Sciatic nerve (tissue), 2 donors: ENCODE measurements around the gene ISL2. TPM values are rescaled to one million over a fixed set of nuclear protein-coding genes. Genes with fewer than 3 reads are reported as not detected.
A peak's percentile ranks its signal among the peaks of the same experiment; 100 is the strongest.

ENCODE experiments used
- ATAC-seq: fragments of 200-7000 bp; cut with Tn5 transposase; one replicate; pipeline ENCODE4 v1.9.1; 2020; ENCODE audit warnings: mild to moderate bottlenecking, moderate library complexity
- DNase-seq: peaks from one replicate; pipeline ENCODE4 v3.0.0-alpha.2; 2020; ENCODE audit warnings: low spot score
- intact Hi-C: fragments of 100-400 bp; cut with DNase I; formaldehyde crosslinking; loops from one replicate; pipeline ENCODE4 v1.14.2; 2022
- total RNA-seq: library from RNA; stranded (reverse); fragmentation: NEBNext Ultra II Directional; extraction: Animal tissue kit (Norgen Biotek cat#: 25700); gene quantifications from one replicate; pipeline ENCODE4 v1.2.1, GENCODE V29; 2021
- donor health status: DM: no; HTN: no; CAD: no.
- donor health status: DM: no; HTN: no; CAD: no.

Gene ISL2
- total RNA-seq, 1 donor from 2014 or later = 0.31 TPM

GRCh38 chr15:76340198-76340802, 3.7 kb downstream of the ISL2 start:
- no peak for DNase-seq
- intact Hi-C loops = no loop called here
- peak; percentile 5 for ATAC-seq

- intact Hi-C loops = no loop called here
- DNase-seq (no peak), ATAC-seq (peak; percentile 15)
Observed at GRCh38 chr15:76340803-76341365, 4.3 kb downstream of the ISL2 start.

GRCh38 chr15:76341366-76342057, 4.9 kb downstream of the ISL2 start:
- DNase-seq (no peak), ATAC-seq (peak; percentile 14)
- intact Hi-C loops = no loop called here

GRCh38 chr15:76342058-76342381, 5.4 kb downstream of the ISL2 start:
- intact Hi-C loops = no loop called here
- ATAC-seq (no peak), DNase-seq (no peak)

GRCh38 chr15:76342382-76343201, 6.0 kb downstream of the ISL2 start:
- DNase-seq = no peak
- no peak for ATAC-seq
- intact Hi-C loops = no loop called here

- ATAC-seq (no peak), DNase-seq (no peak)
- intact Hi-C loops = no loop called here
Observed at GRCh38 chr15:76343313-76343996, 6.9 kb downstream of the ISL2 start.

- intact Hi-C loops = no loop called here
- DNase-seq (no peak), ATAC-seq (no peak)
Observed at GRCh38 chr15:76344893-76345582, 8.5 kb downstream of the ISL2 start.

GRCh38 chr15:76345583-76345879, 9.0 kb downstream of the ISL2 start:
- intact Hi-C loops = no loop called here
- no peak for ATAC-seq

GRCh38 chr15:76345880-76346668, 9.5 kb downstream of the ISL2 start:
- DNase-seq (no peak), ATAC-seq (peak; percentile 34)
- intact Hi-C loops = no loop called here

More at GRCh38 chr15:76345583-76345879, 9.0 kb downstream of the ISL2 start:
- DNase-seq = no peak

- peak; percentile 46 for ATAC-seq
- no peak for DNase-seq
Observed at GRCh38 chr15:76346669-76347481, 10.3 kb downstream of the ISL2 start.

GRCh38 chr15:76347482-76348055, 11.0 kb downstream of the ISL2 start:
- ATAC-seq = no peak
- no peak for DNase-seq
- intact Hi-C loops = no loop called here

More at GRCh38 chr15:76346669-76347481, 10.3 kb downstream of the ISL2 start:
- intact Hi-C loops = no loop called here

- DNase-seq (no peak), ATAC-seq (no peak)
- intact Hi-C loops = no loop called here
Observed at GRCh38 chr15:76349301-76350070, 12.9 kb downstream of the ISL2 start.

GRCh38 chr15:76353023-76353577, 16.5 kb downstream of the ISL2 start:
- ATAC-seq (no peak), DNase-seq (no peak)
- intact Hi-C loops = no loop called here

- no peak for DNase-seq
- no peak for ATAC-seq
- intact Hi-C loops = no loop called here
Observed at GRCh38 chr15:76353903-76354302, 17.3 kb downstream of the ISL2 start.

GRCh38 chr15:76354823-76355440, 18.4 kb downstream of the ISL2 start:
- DNase-seq (no peak), ATAC-seq (no peak)
- intact Hi-C loops = no loop called here

- DNase-seq (no peak), ATAC-seq (no peak)
- intact Hi-C loops = no loop called here
Observed at GRCh38 chr15:76358453-76358852, 21.9 kb downstream of the ISL2 start.
